ENCODE results near the gene PDZRN4.

Gene PDZRN4

DNA sequence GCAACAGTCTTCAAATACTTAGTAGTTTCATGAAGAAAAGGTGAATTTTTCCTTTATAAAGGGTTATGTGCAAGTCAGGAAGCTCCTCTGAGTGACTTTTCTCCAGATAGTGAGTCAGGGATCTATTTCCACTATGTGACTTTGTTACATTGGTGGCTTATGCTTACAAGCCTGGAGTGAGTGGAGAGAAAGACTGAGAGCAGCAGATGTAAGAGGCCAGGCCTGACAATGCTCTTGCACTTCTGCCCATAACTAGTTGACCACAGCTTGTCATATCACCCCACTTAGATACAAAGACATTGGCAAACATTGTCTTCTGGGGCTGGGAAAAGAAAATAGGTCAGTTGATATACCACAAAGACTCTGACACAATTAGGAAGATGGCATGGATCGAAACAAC, 236.5 kb downstream of the PDZRN4 start:
- Histone ChIP-seq H3K4me1 (ENCODE audit: control insufficient read depth in 1 of 2, insufficient read depth in 2 of 2, low read length in 2 of 2) (no peaks in the 10 kb centered on the region), H3K9me3 (ENCODE audit: insufficient read depth, low read depth, low read length) (no peaks in the 10 kb centered on the region), H3K27ac (ENCODE audit: low read depth, low read length) (no peak overlapping the region), H2AFZ (ENCODE audit: insufficient read depth, low read length, poor library complexity) (no peak overlapping the region), H3K27me3 (ENCODE audit: insufficient read depth, low read length) (no peaks in the 10 kb centered on the region), H2BK120ac (ENCODE audit: insufficient read depth, low read length, poor library complexity) (no peak overlapping the region), H3K79me2 (ENCODE audit: control insufficient read depth, insufficient read depth, low read length, poor library complexity) (no peaks in the 10 kb centered on the region), H3K4me3 (ENCODE audit: low read depth, low read length) (no peak overlapping the region), H4K8ac (ENCODE audit: low read depth, low read length) (no peak overlapping the region), H3K36me3 (ENCODE audit: control insufficient read depth in 1 of 2, insufficient read depth in 2 of 2, low read length in 2 of 2) (no peaks in the 10 kb centered on the region), H3K18ac (ENCODE audit: low read length) (no peak overlapping the region), H4K12ac (ENCODE audit: low read depth, low read length) (no peak overlapping the region), H2BK5ac (ENCODE audit: low read depth, low read length, poor library complexity) (no peak overlapping the region), H3K79me1 (ENCODE audit: low read length) (no peaks in the 10 kb centered on the region), H3K4ac (ENCODE audit: low read depth, low read length) (no peak overlapping the region), H2BK12ac (ENCODE audit: low read length) (no peak overlapping the region), H3K23ac (ENCODE audit: low read length) (no peak overlapping the region), H3K9ac (ENCODE audit: low read length) (no peak overlapping the region), H3K4me2 (ENCODE audit: low read length) (no peak overlapping the region), H2AK5ac (ENCODE audit: low read length) (no peak overlapping the region), H4K91ac (ENCODE audit: low read depth, low read length) (no peak overlapping the region), H3K14ac (ENCODE audit: low read length) (no peak overlapping the region)
- no CpG with 5 or more reads among the region's 1 CpG for WGBS (ENCODE audit: extremely low coverage, insufficient coverage, insufficient read length)
- DNase-seq: no peak

DNA sequence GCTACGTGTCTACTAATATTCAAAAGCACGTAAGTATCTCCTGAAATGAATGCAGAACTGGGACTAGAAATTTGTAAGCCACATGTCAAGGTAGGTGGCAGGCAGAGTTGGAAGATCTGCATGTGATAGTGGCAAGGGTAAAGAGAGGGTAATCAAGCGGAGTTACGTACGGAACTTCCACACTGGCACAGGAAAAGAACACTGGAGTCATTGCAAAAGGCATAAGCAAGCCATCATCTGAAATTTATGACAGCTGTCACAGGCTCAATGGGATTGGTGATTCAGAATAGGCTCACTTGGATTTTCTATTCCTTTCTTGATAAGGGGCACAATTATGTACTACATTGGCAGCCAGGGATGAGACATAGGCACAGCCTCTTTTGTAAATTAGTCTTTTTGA, 245.3 kb downstream of the PDZRN4 start:
- Histone ChIP-seq H3K27me3 (ENCODE audit: insufficient read depth, low read length) (no peaks in the 10 kb centered on the region), H3K4ac (ENCODE audit: low read depth, low read length) (no peak overlapping the region), H2BK120ac (ENCODE audit: insufficient read depth, low read length, poor library complexity) (no peak overlapping the region), H3K4me1 (ENCODE audit: control insufficient read depth in 1 of 2, insufficient read depth in 2 of 2, low read length in 2 of 2) (no peaks in the 10 kb centered on the region), H4K12ac (ENCODE audit: low read depth, low read length) (no peak overlapping the region), H3K36me3 (ENCODE audit: control insufficient read depth in 1 of 2, insufficient read depth in 2 of 2, low read length in 2 of 2) (no peaks in the 10 kb centered on the region), H3K4me2 (ENCODE audit: low read length) (no peak overlapping the region), H3K27ac (ENCODE audit: low read depth, low read length) (no peak overlapping the region), H2AFZ (ENCODE audit: insufficient read depth, low read length, poor library complexity) (no peak overlapping the region), H3K79me1 (ENCODE audit: low read length) (no peaks in the 10 kb centered on the region), H3K79me2 (ENCODE audit: control insufficient read depth, insufficient read depth, low read length, poor library complexity) (no peaks in the 10 kb centered on the region), H2AK5ac (ENCODE audit: low read length) (no peak overlapping the region), H3K9ac (ENCODE audit: low read length) (no peak overlapping the region), H3K9me3 (ENCODE audit: insufficient read depth, low read depth, low read length) (no peaks in the 10 kb centered on the region), H3K23ac (ENCODE audit: low read length) (no peak overlapping the region), H3K14ac (ENCODE audit: low read length) (no peak overlapping the region), H3K4me3 (ENCODE audit: low read depth, low read length) (no peak overlapping the region), H2BK5ac (ENCODE audit: low read depth, low read length, poor library complexity) (no peak overlapping the region), H4K91ac (ENCODE audit: low read depth, low read length) (no peak overlapping the region), H4K8ac (ENCODE audit: low read depth, low read length) (no peak overlapping the region), H2BK12ac (ENCODE audit: low read length) (no peak overlapping the region), H3K18ac (ENCODE audit: low read length) (no peak overlapping the region)
- WGBS (ENCODE audit: extremely low coverage, insufficient coverage, insufficient read length): no CpG with 5 or more reads among the region's 5 CpGs
- DNase-seq: no peak

DNA sequence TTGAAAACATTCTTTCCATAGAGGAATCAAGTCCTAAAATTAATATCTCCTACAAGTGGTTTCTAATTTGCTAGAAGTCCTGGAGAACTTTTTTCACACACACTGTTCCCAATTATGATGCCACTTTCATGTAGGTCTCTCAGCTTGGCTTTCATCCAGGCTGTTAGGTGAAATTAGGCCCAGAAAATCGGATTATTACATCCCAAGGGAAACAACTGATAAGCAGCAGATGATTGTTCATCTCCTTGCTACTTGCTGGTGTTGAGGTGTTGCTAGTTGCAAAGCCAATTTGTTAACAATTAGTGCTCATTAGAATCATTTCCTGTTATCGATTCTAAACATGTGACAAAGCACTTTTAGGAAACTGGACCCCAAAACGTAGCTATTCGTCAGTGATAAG, 248.0 kb downstream of the PDZRN4 start:
- H4K12ac ChIP-seq (ENCODE audit: low read depth, low read length): no peak overlapping the region
- no peak overlapping the region for H2BK120ac ChIP-seq (ENCODE audit: insufficient read depth, low read length, poor library complexity)
- no peak for DNase-seq
- H3K4ac ChIP-seq (ENCODE audit: low read depth, low read length): no peak overlapping the region
- H3K27ac ChIP-seq (ENCODE audit: low read depth, low read length): no peak overlapping the region
- no CpG with 5 or more reads among the region's 4 CpGs for WGBS (ENCODE audit: extremely low coverage, insufficient coverage, insufficient read length)
- H3K14ac ChIP-seq (ENCODE audit: low read length): no peak overlapping the region
- H3K9ac ChIP-seq (ENCODE audit: low read length): no peak overlapping the region
- H3K9me3 ChIP-seq (ENCODE audit: insufficient read depth, low read depth, low read length): no peaks in the 10 kb centered on the region
- no peak overlapping the region for H4K8ac ChIP-seq (ENCODE audit: low read depth, low read length)
- no peak overlapping the region for H2BK5ac ChIP-seq (ENCODE audit: low read depth, low read length, poor library complexity)
- H3K23ac ChIP-seq (ENCODE audit: low read length): no peak overlapping the region
- H2BK12ac ChIP-seq (ENCODE audit: low read length): no peak overlapping the region
- no peak overlapping the region for H3K4me3 ChIP-seq (ENCODE audit: low read depth, low read length)
- no peak overlapping the region for H3K18ac ChIP-seq (ENCODE audit: low read length)
- H3K36me3 ChIP-seq (ENCODE audit: control insufficient read depth in 1 of 2, insufficient read depth in 2 of 2, low read length in 2 of 2): no peaks in the 10 kb centered on the region
- H2AK5ac ChIP-seq (ENCODE audit: low read length): no peak overlapping the region
- H3K4me1 ChIP-seq (ENCODE audit: control insufficient read depth in 1 of 2, insufficient read depth in 2 of 2, low read length in 2 of 2): no peaks in the 10 kb centered on the region
- no peaks in the 10 kb centered on the region for H3K79me1 ChIP-seq (ENCODE audit: low read length)
- H2AFZ ChIP-seq (ENCODE audit: insufficient read depth, low read length, poor library complexity): no peak overlapping the region
- no peak overlapping the region for H4K91ac ChIP-seq (ENCODE audit: low read depth, low read length)
- H3K79me2 ChIP-seq (ENCODE audit: control insufficient read depth, insufficient read depth, low read length, poor library complexity): no peaks in the 10 kb centered on the region
- no peaks in the 10 kb centered on the region for H3K27me3 ChIP-seq (ENCODE audit: insufficient read depth, low read length)
- H3K4me2 ChIP-seq (ENCODE audit: low read length): no peak overlapping the region

DNA sequence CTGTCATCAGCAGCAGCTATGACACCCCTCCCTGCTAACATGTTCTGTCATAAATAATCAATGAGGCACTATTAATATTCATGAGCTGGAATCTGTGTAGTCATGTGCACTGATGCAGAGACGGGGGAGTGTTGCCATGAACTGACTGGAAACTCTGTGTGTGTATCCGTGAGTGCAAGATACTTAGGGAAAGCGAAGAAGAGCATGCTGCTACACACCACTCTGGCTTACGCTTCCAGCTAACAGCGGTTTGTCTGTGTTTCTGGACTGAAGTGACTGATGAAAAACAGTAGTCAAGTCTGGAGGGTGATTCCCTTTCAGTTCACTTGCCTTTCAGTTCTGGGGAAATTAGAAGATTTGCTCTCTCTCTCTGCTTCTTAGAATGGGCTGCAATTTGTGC, 249.4 kb downstream of the PDZRN4 start:
- Histone ChIP-seq H4K8ac (ENCODE audit: low read depth, low read length) (no peak overlapping the region), H2AK5ac (ENCODE audit: low read length) (no peak overlapping the region), H3K14ac (ENCODE audit: low read length) (no peak overlapping the region), H3K4me3 (ENCODE audit: low read depth, low read length) (no peak overlapping the region), H3K4me1 (ENCODE audit: control insufficient read depth in 1 of 2, insufficient read depth in 2 of 2, low read length in 2 of 2) (no peaks in the 10 kb centered on the region), H3K9me3 (ENCODE audit: insufficient read depth, low read depth, low read length) (no peaks in the 10 kb centered on the region), H3K36me3 (ENCODE audit: control insufficient read depth in 1 of 2, insufficient read depth in 2 of 2, low read length in 2 of 2) (no peaks in the 10 kb centered on the region), H2AFZ (ENCODE audit: insufficient read depth, low read length, poor library complexity) (no peak overlapping the region), H3K4me2 (ENCODE audit: low read length) (no peak overlapping the region), H3K79me2 (ENCODE audit: control insufficient read depth, insufficient read depth, low read length, poor library complexity) (no peaks in the 10 kb centered on the region), H2BK12ac (ENCODE audit: low read length) (no peak overlapping the region), H3K27me3 (ENCODE audit: insufficient read depth, low read length) (no peaks in the 10 kb centered on the region), H4K91ac (ENCODE audit: low read depth, low read length) (no peak overlapping the region), H2BK5ac (ENCODE audit: low read depth, low read length, poor library complexity) (no peak overlapping the region), H4K12ac (ENCODE audit: low read depth, low read length) (no peak overlapping the region), H3K23ac (ENCODE audit: low read length) (no peak overlapping the region), H3K79me1 (ENCODE audit: low read length) (no peaks in the 10 kb centered on the region), H3K18ac (ENCODE audit: low read length) (no peak overlapping the region), H3K27ac (ENCODE audit: low read depth, low read length) (no peak overlapping the region), H3K4ac (ENCODE audit: low read depth, low read length) (no peak overlapping the region), H2BK120ac (ENCODE audit: insufficient read depth, low read length, poor library complexity) (no peak overlapping the region), H3K9ac (ENCODE audit: low read length) (no peak overlapping the region)
- WGBS (ENCODE audit: extremely low coverage, insufficient coverage, insufficient read length): no CpG with 5 or more reads among the region's 5 CpGs
- no peak for DNase-seq

All from trophoblast cell (in vitro differentiated cells and primary cell).